Eye (tissue), 1 donor: ENCODE data around the gene CLRN3.

ENCODE experiments used
- DNase-seq: peaks from one replicate; pipeline ENCODE4 v3.0.0-alpha.2; 2015

CLRN3 gene

DNA sequence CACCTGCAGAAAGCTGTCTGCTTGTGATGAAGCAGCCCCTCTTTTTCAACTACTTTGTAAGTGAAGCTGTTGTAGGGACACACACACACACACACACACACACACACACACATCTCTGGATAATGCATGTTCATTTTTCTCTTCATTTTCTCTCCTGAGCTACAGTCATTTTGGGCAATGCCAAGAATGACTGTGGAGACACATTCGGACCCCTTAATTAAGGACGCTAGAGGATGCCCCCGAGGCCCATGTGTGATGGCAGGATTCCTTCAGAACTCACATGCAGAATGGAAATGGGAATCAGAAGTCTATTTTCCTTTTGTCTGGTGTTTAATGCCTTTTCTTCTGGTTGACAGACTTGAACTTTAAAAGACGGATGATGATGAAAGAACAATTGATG, 56.6 kb downstream of the CLRN3 start:
- peak; percentile 22 for DNase-seq

DNA sequence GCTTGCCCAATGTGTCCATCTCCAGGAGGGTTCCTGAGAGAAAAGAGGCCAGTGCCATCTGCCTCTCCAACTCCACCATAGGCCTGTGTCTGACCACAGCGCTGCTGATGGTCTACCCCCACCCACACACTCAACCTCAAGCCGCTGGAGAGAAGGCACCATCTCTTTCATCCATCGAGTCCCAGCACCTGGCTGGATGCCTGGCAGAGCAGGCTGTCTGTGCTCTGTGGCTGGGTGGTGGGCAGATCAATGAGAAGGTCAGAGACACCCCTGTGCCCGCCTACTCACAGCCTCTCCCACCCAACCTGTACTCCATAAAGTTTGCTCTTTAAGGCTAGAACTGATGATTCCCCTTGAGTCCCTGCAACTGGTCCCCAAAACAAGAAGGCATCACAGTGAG, 58.0 kb downstream of the CLRN3 start:
- DNase-seq, result no peak

DNA sequence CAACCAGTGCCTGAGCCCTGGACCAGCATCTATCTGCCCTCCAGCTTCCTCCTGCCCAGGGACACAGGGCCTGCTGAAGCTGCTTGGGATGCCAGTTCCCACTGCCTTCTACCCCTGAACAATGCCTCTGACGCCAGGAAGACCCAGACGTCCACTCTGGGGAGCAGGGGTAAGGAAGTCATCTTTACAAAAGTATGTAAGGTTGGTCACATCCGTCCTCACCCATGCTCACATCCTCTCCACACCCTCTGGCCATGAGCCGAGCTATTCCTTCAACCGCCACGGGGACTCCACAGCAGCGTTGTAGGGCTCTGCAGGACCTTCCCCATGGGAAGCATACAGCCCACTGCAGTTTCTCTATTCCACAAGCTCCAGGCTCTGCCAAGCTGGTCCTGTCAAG, 58.5 kb downstream of the CLRN3 start:
- DNase-seq, result no peak

DNA sequence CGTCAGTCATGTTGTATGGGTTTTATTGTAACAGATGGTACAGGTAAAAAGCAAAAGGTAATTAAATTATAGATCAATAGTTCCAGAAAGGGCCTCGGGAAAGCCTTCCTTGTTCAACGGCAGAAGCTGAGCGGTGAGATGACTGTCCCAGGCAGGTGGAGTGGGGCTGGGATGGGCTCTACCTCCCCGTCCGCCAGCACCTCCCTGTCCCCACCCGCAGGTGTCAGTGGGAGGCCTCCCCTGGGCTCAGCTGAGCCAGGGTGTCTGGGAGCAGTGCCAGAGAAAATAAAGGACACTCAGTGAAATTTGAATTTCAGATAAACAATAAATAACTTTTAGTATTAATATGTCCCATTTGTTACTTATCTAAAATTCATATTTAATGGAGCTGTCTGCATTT, 58.9 kb downstream of the CLRN3 start:
- no peak for DNase-seq

DNA sequence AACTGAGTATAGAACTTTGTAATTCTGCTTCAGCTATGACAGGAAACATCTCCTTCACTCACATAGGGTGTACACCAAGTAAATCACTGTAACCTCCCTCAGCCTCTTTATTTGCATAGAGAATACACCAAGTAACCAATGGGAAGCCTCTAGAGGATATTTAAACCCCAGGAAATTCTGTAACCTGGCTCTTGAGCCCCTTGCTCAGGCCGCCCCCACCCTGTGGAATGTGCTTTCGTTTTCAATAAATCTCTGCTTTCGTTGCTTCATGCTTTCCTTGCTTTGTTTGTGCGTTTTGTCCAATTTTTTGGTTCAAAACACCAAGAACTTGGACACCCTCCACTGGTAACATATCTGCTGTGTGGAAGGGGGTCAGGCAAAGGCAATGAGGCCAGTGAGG, 60.2 kb downstream of the CLRN3 start:
- DNase-seq, result peak; percentile 43

DNA sequence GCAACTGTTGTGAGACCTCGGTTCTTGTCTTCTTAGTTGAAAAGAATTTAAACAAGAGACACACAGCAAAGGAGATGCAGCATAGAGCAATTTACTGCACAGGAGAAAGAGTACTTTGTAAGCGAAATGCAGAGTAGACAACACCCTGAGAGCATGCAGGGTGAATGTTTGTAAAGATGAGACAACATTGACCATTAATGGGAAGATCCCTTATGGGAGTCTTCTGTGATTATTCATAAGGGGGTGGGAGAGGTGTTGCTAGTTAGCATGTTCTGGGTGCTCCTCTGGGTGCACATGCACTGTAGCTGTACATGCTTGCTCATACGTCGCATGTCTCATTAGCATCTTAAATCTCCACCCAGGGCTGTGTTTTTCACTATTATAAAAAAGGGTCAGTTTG, 62.3 kb downstream of the CLRN3 start:
- no peak for DNase-seq
